ENCODE measurements around the gene SLC25A45. TPM values are rescaled to one million over a fixed set of nuclear protein-coding genes. Genes with fewer than 3 reads are reported as not detected.
A peak's percentile ranks its signal among the peaks of the same experiment; 100 is the strongest.

Gene SLC25A45, protein sequence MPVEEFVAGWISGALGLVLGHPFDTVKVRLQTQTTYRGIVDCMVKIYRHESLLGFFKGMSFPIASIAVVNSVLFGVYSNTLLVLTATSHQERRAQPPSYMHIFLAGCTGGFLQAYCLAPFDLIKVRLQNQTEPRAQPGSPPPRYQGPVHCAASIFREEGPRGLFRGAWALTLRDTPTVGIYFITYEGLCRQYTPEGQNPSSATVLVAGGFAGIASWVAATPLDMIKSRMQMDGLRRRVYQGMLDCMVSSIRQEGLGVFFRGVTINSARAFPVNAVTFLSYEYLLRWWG
- 11.4 and 12.3 TPM in 2 replicates for total RNA-seq

DNA sequence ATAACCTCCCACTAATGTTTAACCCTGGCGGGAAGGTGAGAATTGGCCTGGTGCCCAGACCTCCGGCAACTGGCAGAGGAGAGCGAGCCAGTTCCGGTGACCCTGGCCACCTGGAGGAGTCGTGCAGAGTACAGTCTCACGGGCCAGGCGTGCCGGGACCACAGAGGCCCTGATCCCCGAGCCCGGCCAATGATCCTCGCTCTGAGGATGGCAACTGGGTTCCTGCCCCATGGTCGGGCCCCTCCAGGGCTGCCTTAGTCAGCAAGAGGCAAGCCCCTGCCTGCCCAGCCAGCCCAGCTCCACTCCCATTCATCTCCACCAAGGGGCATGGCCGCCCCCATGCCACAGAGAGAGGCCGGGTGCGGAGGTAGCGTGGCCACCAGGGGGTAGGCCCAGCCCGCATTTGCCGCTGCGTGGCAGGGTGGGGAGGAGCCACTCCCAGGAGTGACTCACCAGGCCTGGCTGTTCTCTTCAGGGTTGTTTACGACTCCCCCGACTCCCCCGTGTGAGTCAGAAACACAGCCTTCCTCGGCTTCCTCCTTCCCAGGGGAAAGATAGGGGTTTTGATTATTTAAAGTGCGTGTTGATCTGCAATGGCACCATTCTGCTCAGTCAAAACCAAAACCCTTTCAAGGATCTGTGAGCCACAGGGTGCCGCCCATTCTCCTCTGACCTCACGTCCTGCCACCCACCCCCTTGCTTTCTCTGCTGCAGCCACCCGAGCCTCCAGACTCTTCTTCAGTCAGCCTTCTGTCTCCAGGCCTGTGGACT is at the start of gene SLC25A45:
Gene SLC25A45, minus strand, starts transcription at position 614 of the 771 bp plus-strand sequence. CDS start 695 bp downstream, outside the sequence.
- Mint-ChIP-seq H3K27me3 (no peaks in the 10 kb centered on the region), H3K9me3 (no peaks in the 10 kb centered on the region), H3K4me3 (peak within 1 kb of the TSS; percentile 82), H3K27ac (peak within 1 kb of the TSS; percentile 94), H3K4me1 (peaks cover 67% of the 10 kb centered on the region), H3K36me3 (ENCODE audit: low read depth) (no peaks in the 10 kb centered on the region)
- DNase-seq (peak; percentile 84), ATAC-seq (ENCODE audit: low read depth) (peak; percentile 84)
- intact Hi-C loops (cut with micrococcal nuclease): loop anchor here (1.0 to 5.0 kb wide), 13 partner anchors 16 to 205 kb away; partner anchors contain the start of genes TIGD3 and ZNRD2
- CTCF ChIA-PET: interaction anchor here (0.6 to 3.1 kb wide), 14 partner anchors 16 to 128 kb away, joined by 3 to 16 read pairs (median 4); partner anchors contain the start of gene MALAT1
- POLR2A ChIA-PET: interaction anchor here (0.6 to 18.2 kb wide), 23 partner anchors 9 to 1278 kb away, joined by 3 to 584 read pairs (median 5); partner anchors contain the start of genes DPF2, MALAT1, NEAT1 and SCYL1
- TF ChIP-seq, protein P1, sequence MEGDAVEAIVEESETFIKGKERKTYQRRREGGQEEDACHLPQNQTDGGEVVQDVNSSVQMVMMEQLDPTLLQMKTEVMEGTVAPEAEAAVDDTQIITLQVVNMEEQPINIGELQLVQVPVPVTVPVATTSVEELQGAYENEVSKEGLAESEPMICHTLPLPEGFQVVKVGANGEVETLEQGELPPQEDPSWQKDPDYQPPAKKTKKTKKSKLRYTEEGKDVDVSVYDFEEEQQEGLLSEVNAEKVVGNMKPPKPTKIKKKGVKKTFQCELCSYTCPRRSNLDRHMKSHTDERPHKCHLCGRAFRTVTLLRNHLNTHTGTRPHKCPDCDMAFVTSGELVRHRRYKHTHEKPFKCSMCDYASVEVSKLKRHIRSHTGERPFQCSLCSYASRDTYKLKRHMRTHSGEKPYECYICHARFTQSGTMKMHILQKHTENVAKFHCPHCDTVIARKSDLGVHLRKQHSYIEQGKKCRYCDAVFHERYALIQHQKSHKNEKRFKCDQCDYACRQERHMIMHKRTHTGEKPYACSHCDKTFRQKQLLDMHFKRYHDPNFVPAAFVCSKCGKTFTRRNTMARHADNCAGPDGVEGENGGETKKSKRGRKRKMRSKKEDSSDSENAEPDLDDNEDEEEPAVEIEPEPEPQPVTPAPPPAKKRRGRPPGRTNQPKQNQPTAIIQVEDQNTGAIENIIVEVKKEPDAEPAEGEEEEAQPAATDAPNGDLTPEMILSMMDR (IDR thresholded peaks at IDR 0.05): no peak

- ATAC-seq (ENCODE audit: low read depth): peak; percentile 47
These were observed 49.1 kb upstream of the SLC25A45 start for GRCh38 chr11:65431451-65432099.

GRCh38 chr11:65430406-65431217 is 48.2 kb upstream of the SLC25A45 start:
- TF ChIP-seq, protein P1 (IDR thresholded peaks at IDR 0.05): no peak
- Mint-ChIP-seq H3K27me3 (no peaks in the 10 kb centered on the region), H3K4me3 (peak overlapping the region; percentile 78), H3K4me1 (peaks cover 86% of the 10 kb centered on the region), H3K27ac (peak overlapping the region; percentile 100), H3K36me3 (ENCODE audit: low read depth) (peaks cover 42% of the 10 kb centered on the region), H3K9me3 (no peaks in the 10 kb centered on the region)
- intact Hi-C loops (cut with micrococcal nuclease): loop anchor here (1.0 to 2.0 kb wide), 2 partner anchors 11 to 42 kb away; no protein-coding TSS in a partner anchor
- ChIA-PET POLR2A (interaction anchor here (0.6 to 19.3 kb wide), 14 partner anchors 10 to 98 kb away, joined by 3 to 3752 read pairs (median 5); partner anchors contain the start of genes MALAT1 and NEAT1), CTCF (interaction anchor here (0.5 to 1.5 kb wide), 5 partner anchors 11 to 76 kb away, joined by 3 to 4 read pairs (median 3); no protein-coding TSS in a partner anchor)
- ATAC-seq (ENCODE audit: low read depth) (no peak), DNase-seq (no peak)

More at GRCh38 chr11:65431451-65432099, 49.1 kb upstream of the SLC25A45 start:
- CTCF ChIA-PET: interaction anchor here (0.5 to 1.5 kb wide), 8 partner anchors 11 to 77 kb away, joined by 3 to 15 read pairs (median 4); no protein-coding TSS in a partner anchor
- Mint-ChIP-seq H3K4me3 (peak overlapping the region; percentile 62), H3K27me3 (no peaks in the 10 kb centered on the region), H3K9me3 (no peaks in the 10 kb centered on the region), H3K27ac (peak overlapping the region; percentile 82), H3K36me3 (ENCODE audit: low read depth) (peaks cover 42% of the 10 kb centered on the region), H3K4me1 (peaks cover 78% of the 10 kb centered on the region)
- POLR2A ChIA-PET: interaction anchor here (1.0 to 9.2 kb wide), 5 partner anchors 12 to 70 kb away, joined by 3 to 210 read pairs (median 23); partner anchors contain the start of genes MALAT1 and NEAT1
- TF ChIP-seq, protein P1 (IDR thresholded peaks at IDR 0.05): no peak
- intact Hi-C loops (cut with micrococcal nuclease): loop anchor here (1.0 to 2.0 kb wide), 2 partner anchors 12 to 41 kb away; no protein-coding TSS in a partner anchor
- DNase-seq: no peak

GRCh38 chr11:65429724-65430405 is 47.4 kb upstream of the SLC25A45 start:
- Mint-ChIP-seq H3K27me3 (no peaks in the 10 kb centered on the region), H3K4me1 (peaks cover 89% of the 10 kb centered on the region), H3K4me3 (peak overlapping the region; percentile 78), H3K9me3 (no peaks in the 10 kb centered on the region), H3K36me3 (ENCODE audit: low read depth) (peaks cover 42% of the 10 kb centered on the region), H3K27ac (peak overlapping the region; percentile 100)
- intact Hi-C loops (cut with micrococcal nuclease): loop anchor here (2.0 kb wide), 1 partner anchor 43 kb away; no protein-coding TSS in a partner anchor
- TF ChIP-seq, protein P1 (IDR thresholded peaks at IDR 0.05): no peak
- no peak for DNase-seq
- POLR2A ChIA-PET: interaction anchor here (0.6 to 19.3 kb wide), 14 partner anchors 11 to 97 kb away, joined by 3 to 3752 read pairs (median 5); partner anchors contain the start of genes MALAT1 and NEAT1
- CTCF ChIA-PET: interaction anchor here (0.5 to 1.5 kb wide), 4 partner anchors 11 to 76 kb away, joined by 3 to 4 read pairs (median 4); no protein-coding TSS in a partner anchor
- no peak for ATAC-seq (ENCODE audit: low read depth)
